HG03280 (cell line): Measurements from ENCODE around the gene CYB5RL.
"Not testable (repeated sequence)": the region's sequence is repeated elsewhere in the genome, so short reads cannot be mapped to it uniquely, and the experiment has no call there.

Source experiments
- ATAC-seq: cut with Tn5 transposase; IDR thresholded peaks from one replicate; pipeline ENCODE4 v1.9.1; 2021; ENCODE audit warnings: mild to moderate bottlenecking, moderate library complexity; ENCODE audit not compliant: unreplicated experiment

The CYB5RL gene

DNA sequence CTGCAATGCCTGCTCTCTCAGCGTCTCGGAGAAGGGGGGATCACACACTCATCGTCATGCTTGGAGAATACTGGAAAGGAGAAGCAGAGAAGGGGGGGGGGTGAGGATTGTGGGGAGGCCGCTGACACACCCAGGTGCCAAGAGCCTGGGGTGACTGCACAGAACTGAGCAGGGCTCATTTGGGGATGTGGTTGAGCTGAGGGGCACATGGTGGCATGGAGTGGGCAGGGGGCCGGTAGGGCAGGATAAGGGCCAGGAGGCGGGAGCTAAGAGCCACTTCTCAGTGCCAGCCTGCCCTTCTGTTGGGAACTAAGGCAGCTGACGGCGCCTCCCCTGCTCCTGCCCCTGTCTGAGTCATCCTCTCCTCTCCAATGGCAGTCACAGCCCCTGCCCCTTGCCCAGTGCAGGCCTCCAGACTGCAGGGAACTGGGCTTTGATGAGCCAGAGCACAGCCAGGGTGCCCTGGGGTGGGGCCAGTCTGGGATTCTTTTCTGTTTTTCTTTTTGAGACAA, 27.3 kb upstream of the CYB5RL start:
- no peak for ATAC-seq

DNA sequence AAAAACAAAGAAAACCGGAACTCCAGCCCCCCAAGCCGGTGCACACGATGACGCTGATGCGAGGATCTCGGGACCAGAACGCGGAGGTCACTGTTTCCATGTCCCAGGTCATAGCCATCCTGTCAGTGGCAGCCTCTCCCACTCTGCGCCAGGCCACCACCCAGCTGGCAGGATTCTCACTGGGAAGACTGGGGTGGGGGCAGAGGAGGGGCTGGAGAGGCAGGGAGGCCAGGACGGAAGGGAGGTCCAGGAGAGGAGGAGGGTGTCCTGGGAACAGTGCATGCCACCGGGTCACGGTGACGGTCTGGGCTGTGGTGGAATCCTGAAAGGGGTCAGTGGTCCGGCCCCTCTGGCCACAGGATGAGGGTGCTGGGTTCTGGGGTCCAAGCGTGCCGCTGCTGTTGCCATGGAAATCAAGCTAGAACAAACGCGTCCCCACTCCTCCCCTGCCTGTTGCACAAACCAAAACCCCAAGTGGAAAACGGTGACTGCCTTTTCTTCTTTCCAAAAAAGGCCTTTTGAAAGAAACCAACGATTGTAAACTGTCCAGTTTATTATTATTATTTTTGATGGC, 26.2 kb upstream of the CYB5RL start:
- ATAC-seq = no peak

DNA sequence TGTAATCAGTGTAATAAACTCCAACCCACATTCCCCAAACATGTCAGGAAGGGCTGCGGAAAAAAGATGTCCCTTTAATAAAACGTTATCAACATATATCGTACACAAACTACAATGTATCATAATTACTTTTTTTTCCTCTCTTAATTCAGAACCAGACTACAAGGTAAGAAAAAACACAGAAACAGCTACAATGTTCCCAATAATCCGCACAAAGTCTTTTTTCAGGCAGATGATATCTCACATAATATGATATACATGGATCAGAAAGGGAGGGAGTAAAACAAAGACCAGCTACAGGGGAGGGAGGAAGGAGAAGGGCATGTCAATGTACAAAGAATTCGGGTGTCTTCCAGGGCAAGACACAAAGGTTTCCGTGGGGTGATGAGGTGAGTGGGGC, 25.5 kb upstream of the CYB5RL start:
- no peak for ATAC-seq

DNA sequence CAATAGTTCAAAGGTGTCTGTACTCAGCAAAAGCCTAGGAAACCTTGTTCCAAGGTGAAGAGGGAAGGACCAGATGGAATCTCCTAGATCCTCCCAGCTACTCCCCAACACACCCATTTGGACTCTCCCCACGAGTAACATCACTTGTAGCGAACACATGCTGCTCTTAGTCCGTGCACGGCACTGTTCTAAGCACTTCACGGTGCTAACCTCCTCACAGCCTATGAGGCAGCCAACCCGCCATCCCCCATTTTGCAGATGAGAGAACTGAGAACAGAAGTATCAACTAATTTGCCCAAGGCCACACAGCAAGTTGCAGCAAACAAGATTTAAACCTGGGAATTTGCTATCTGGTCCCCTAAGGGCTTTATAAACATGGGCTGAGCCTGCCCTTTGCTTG, 24.4 kb upstream of the CYB5RL start:
- no peak for ATAC-seq

DNA sequence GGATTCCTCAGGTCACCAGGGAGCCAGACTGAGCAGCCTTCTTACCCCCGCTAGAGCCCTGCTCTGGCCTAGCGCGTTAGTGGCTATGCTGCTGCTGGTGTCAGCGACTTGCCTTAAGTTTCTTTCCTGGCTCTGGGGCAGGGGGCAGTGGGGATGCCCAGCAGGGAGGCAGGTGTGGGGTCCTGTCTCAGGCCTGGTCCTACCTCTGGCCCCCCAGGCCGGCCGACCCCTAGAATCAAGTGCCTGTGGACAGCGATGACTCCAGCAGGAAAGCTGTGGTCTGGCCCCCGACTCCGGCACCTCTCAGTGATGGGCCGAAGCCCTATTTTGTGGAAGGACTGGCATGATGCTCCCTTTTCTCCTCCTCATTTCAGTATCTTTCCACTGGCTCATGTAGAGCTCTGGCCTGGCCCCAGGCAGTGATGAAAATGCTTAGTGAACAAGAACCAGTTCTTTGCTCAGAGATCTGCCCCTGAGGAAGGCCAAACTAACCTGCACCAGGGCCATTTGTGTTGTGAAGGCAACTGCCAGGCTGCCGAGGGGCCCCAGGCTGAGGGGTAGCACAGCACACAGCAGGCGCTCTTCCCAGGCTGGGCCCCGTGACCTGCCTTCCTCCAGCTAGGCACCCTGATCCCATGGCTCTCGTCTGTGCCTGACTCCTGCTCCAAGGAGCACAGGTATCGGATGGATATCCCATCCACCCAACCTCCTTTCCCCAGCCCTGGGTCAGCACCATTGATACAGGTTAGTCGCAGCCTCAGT, 23.8 kb upstream of the CYB5RL start:
- no peak for ATAC-seq

DNA sequence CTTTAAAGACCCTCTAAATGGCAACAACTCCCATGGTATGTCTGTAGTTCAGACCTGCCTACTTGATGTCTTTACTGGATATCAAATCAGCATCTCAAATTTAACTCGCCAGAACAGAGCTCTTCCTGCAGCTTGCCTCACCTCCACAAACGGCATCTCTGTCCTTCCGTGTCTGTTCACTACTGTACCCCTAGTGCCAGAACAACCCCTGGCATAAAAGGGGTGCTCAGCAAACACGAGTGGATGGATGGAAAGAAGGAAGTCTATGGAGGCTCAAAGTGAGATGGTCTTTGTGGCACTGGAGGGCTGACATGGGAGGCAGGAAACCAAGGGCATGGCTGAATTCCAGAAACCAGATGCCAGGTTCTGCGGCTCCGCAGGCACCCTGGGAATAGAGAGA, 22.9 kb upstream of the CYB5RL start:
- ATAC-seq = no peak

DNA sequence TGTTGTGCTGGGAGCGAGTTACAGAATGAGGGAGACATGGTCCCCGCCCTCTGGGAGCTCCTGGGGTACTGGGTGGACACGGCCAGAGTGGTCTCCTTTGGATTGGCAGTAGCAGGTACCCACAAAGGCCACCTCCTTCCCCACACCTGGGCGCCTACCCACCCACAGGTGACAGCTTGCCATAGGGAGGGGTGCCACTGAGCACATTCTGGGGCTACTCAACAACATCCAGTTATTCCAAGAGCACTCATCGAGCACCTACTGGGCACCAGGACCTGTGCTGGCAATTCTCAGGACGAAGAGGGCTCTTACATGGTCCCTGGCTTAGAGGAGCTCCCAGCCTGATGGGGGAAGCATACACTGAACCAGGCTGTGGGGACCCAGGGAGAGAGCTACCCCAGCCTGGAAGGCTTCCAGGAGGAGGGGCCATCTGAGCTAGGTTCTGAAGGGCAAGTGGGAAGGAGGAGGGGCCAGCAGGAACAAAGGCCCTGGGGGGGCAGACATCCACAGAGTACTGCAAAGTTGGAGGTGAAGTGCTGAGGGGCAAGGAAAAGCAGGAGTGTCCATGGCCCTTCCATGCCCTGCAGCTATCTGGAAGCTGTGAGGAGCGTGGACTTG, 22.1 kb upstream of the CYB5RL start:
- ATAC-seq = no peak

DNA sequence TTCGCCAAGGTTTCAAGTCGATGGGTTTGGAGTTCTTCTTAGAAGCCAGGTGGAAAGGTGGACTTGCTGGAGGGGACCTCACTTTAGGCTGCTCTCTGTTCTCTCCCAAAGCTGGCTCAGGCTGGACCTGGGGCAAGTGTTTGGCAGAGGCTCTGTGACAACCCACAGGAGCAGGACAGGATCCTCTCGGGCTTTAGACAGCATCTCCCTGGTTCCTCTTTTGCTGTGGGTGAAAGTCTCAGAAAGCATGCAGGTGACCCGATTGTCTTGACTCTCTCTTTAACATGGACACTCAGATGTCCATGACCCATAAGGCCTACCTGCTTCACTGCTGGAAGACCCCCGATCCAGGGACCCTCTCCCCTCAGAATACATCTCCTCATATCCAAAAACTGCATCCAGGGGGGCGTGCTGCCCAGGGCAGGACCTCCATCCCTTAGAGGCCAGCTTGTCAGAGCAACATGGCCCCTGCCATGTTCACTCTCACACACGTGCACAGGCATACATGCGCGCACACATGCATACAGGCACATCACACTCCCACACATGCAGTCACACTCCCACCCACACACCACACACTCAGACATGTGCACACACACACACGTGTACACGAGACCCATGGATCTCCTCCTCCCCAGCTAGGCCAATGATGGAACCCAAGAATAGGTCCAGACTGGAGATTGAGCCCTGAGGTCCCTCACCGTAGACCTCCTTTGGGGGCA, 21.4 kb upstream of the CYB5RL start:
- no peak for ATAC-seq

DNA sequence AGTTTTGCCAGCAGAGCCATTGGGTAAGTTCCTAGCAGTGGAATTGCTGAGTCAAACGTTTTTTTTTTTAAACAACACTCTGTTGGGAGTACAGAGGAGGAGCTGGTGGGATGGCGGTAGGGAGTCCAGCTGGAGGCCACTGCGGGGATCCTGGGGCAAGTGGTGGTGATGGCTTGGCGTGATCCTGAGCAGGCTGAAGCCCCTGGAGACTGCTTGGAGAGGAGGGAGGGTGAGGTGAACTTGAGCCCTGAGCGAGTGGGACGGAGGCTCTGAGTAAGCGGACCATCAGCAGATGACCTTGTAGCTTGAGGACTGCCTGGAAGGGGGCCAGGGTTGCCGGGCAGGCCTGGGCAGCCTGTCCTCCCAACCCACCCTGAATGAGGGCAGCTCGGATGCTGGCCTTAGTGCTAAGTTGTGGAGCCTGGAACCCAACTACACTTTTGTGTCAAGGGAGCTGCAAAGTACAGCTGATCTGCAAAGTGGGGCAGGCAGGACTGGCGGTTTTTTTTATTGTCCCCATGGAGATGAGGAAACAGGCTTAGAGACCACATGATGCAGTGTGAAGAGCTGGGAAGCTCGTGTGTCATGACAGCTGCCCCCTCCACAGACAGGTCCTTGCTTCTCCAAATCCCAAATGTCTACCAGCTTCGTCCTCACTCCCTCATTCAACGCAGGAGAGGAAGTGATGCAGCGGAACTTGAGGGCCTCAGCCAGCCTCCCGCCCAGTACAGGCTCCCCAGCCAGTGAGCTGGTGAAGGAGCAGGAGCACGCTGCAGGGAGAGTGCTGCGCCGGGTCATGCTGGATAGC, 20.4 kb upstream of the CYB5RL start:
- ATAC-seq = no peak

DNA sequence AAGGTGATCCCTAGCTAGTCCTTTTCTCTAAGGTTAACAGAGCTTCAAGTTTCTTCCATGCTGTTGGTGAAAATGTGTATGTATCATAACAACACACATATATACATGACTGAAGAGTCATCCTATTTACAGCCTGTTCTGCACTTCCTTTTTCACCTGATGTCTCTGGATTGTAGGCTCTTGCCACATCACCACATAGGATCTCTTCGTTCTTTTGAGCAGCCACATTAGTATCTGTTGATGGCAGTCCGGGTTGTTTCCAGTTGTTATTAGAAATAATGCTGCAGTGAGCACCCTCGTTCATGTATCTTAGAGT, 19.8 kb upstream of the CYB5RL start:
- no peak for ATAC-seq

DNA sequence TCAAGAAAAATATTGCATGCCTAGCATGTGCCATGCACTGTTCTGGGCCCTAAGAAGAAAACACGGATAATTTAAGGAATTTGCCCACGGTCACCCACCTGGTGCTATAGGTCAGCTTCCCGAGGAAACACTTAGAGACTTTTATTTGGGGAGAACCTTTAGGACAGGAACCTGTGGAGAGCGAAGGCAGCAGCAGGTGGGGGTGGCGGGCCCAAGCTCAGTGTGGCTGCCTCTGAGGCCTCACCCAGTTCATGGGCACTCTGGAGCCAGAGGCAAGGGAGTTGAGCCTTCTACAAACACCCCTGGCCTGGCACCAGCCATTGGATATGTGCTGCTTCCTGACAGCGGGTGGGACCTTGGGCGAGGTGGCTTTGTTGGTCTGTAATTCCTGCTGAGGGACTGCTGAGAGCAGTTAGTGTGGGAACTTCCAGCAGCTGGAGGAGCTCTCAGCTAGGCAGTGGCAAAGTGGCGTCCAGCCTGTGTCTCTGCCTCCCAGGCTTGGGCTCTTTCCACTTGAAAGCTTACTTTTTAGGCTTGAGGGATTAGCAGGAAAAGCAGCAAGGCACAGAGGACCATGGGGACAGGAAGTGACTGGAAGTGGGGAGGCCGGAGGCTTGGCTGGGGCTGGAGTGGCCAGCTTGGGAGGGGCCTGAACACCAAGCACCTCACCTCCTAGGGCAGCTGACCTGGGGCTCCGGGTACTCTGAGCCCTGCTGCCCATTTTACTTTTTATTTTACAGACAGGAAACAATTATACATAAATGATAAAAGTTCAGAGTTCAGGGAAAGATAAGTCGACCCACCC, 19.3 kb upstream of the CYB5RL start:
- no peak for ATAC-seq

DNA sequence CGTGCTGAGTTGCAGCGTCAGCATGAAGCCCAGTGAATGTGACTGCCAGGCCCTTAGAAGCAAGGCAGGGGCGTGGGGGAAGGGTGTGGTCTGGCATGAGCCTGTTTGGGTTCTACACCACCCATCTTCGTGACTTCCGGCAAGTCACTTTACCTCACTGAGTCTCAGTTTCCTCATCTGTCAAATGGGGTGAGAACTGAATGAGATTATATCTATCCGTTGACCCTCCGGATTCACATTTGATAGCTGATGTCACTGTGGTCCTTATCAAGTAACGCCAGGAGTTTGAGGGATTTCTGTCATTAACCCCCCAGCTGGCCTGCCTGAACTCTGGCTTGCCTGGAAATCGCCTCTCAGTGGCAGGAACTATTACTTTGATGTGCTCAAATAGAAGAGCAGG, 15.7 kb upstream of the CYB5RL start:
- no peak for ATAC-seq

DNA sequence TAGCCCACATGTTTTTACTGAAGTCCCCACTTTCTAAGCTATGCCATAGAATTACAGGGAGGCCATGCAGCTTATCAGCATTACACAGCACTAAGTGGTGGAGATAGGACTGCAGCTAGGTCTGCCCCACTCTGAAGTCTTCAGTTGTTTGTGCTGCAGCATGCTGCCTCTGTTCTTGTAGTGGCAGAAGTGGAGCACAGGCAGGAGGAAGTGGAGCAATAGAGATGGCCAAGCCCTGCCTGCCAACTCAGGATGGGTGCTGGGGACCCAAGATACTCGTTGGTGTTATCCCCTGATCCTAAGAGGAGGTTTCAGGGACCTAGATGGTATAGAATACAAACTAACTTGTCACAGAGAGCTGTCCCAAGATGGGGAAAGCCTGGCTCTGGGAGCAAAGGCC, 13.0 kb upstream of the CYB5RL start:
- ATAC-seq = no peak

DNA sequence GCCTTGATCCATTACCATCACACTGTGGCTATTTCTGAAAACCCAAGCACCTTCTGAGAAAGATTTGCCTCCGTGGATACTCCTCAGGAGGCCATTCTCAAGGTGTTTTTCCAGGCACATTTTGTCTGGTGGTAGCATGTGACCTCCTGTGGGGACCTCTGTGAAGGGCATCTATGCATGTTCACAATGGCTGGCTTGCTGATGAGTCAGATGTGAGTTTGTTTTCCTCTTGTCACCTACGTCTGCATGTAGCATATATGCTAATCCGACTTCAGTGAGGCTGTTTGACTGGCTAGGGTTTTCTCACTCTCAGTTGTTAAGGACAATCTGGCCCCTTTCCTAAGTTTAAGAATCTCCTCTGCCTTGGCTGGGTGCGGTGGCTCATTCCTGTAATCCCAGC, 8.1 kb upstream of the CYB5RL start:
- ATAC-seq = not testable (repeated sequence)

DNA sequence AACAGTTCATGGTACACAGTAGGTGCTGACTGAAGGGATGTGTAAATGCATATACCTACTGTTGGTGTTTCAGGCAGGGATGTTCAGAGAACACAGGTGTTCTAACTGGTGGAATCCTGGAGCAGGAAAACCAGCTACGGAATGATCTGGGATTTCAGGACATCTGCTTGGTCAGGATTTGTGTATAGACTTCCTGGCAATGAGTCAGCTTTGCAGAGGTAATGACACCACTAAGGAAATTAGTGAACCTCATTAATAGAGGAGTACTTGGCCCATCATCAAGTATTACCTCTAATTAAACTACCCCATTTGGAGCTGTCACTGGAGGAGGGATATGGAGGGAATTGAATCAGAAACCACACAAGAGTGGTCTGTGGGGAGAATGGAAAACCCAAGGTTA, 7.5 kb upstream of the CYB5RL start:
- ATAC-seq = no peak

DNA sequence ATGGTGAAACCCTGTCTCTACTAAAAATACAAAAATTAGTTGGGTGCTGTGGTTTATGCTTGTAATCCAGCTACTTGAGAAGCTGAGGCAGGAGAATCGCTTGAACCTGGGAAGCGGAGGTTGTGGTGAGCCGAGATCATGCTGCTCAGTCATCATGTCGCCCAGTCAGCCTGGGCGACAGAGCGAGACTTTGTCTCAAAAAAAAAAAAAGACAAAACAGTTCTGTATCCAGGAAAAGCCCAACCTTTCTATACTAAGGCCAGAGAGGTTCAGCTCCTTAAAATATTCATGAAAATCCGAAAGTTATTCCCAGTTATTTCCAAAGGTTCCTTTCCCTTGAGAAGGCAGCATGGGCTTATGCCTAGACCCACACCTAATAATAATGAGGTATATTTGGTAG, 4.4 kb upstream of the CYB5RL start:
- ATAC-seq = no peak

DNA sequence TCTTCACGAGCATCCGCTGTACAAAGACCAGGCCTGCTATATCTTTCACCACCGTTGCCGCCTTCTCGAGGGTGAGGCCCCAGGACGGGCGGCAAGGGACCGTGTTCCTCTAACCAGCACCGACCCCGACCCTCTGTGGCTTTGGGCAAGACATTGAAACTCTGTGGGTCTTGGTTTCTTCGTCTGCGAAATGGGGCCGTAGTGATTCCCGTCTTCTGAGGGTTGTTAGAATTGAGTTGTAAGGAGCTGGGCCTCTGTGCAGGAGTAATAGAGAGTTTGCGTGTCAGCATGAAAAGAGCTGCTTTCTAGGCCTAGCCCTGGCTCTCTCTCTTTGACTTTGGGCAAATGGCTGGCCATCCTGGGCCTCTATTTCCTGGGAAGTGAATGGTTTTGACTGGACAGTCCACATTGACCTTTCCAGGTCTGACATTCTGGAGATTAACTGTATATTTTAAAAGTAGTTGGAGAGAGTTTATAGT, 728 bp upstream of the CYB5RL start:
- peak; percentile 6 for ATAC-seq

DNA sequence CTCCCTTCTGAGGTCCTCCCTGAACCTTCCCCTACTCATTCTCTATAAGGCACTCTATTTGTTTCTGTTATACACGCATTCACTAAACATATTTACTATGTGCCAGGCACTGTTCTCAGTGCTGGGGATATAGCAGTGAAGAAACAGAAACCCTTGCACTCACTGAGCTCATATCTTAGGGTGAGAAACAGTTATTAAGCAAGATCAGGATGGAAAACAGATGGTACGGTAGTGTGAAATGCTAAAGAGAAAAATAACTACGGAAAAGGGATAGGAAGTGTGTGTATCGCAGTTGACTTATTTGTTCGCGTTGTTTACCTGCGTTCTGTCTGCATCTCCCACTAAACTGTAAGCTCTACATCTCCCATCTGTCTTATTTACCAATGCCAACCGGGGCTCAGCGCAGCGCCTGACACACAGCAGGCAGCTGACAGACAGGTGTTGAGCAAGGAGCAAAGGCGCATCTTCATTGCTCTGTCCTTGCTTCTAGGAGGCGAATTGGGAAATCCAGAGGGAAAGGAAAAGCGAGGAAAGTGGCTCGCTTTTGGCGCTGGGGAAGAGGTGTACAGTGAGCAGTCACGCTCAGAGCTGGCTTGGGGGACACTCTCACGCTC, 572 bp downstream of the CYB5RL start:
- no peak for ATAC-seq

DNA sequence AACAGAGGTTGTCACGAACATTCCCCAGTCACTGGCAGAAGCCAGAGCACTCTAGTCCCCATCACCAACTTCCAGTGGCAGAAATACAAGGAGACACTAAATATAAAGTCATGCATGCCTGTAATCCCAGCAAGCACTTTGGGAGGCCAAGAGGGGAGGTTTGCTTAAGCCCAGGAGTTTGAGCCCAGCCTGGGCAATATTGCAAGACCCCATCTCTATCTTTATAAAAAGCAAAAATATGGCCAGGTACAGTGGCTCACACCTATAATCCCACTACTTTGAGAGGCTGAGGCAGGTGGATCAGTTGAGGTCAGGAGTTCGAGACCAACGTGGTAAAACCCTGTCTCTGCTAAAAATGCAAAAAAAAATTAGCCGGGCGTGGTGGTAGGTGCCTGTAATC, 6.4 kb downstream of the CYB5RL start:
- no peak for ATAC-seq

DNA sequence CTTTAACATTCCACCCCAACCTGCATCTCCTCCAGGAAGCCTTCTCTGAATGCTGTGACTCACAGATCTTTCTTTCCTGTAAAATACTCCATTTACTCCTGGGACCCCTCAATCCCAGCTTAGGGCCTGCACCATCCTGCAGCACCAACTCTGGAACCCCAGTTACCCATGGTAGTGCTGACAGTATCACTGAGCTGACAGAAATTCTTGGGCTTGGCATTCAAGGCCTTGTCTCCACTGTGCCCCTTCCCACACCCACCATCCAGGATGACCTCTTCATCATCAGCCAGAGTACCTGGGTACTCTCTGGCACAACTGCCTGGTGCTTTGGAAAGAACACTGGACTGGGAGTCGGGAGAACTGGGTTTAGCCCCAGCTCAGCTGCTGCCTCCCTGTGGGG, 8.3 kb downstream of the CYB5RL start:
- no peak for ATAC-seq
